ENCODE results near the gene TTLL11. TPM values are rescaled to one million over a fixed set of nuclear protein-coding genes. Genes with fewer than 3 reads are reported as not detected.

The TTLL11 gene
- total RNA-seq, 1 experiment from 2014 or later: 1.5 TPM

GRCh38 chr9:122130837-122131236, 37.7 kb upstream of the TTLL11 start:
- no peak overlapping the region for H2BK5ac ChIP-seq (ENCODE audit: insufficient read length, low read length)
- no peak overlapping the region for H3K23ac ChIP-seq (ENCODE audit: insufficient read length, low read depth, low read length)
- no peak overlapping the region for H2AFZ ChIP-seq (ENCODE audit: low read length)
- Mint-ChIP-seq H3K9me3 (no peaks in the 10 kb centered on the region; a peak in 1 of 5 replicates), H3K27ac (no peak overlapping the region; a peak in 1 of 7 replicates), H3K4me3 (no peak overlapping the region), H3K27me3 (ENCODE audit: low read depth) (peaks cover 61% of the 10 kb centered on the region), H3K4me1 (peaks cover 51 to 57% of the 10 kb centered on the region in 2 experiments), H3K36me3 (ENCODE audit: insufficient read depth in 1 of 3, low read depth in 3 of 3) (no peaks in the 10 kb centered on the region)
- no peak for TF ChIP-seq CTCF (conservative IDR thresholded peaks at IDR 0.05)
- H3K23me2 ChIP-seq (ENCODE audit: insufficient read length, low read depth, low read length, poor library complexity, severe bottlenecking): peaks cover 8% of the 10 kb centered on the region
- H2BK120ac ChIP-seq (ENCODE audit: low read depth, low read length, poor library complexity, severe bottlenecking): no peak overlapping the region
- no peaks in the 10 kb centered on the region for H3K79me1 ChIP-seq (ENCODE audit: insufficient read depth, low read depth, low read length, poor library complexity, severe bottlenecking)
- H3K4me1 ChIP-seq (ENCODE audit: insufficient read depth, low read length): peaks cover 8% of the 10 kb centered on the region; the same call in 1 of the 2 replicates
- H3T11ph ChIP-seq (ENCODE audit: low read length): no peak overlapping the region
- H4K5ac ChIP-seq (ENCODE audit: insufficient read length, low read depth, low read length): no peak overlapping the region
- no peak overlapping the region for H2BK15ac ChIP-seq (ENCODE audit: low read depth, low read length)
- H3K27ac ChIP-seq (ENCODE audit: insufficient read length, low read depth, low read length): no peak overlapping the region
- DNase-seq: no peak
- no peak overlapping the region for H3K4me2 ChIP-seq (ENCODE audit: insufficient read depth, insufficient read length, low read length)
- no peak overlapping the region for H3K18ac ChIP-seq (ENCODE audit: insufficient read length, low read depth, low read length)
- no peak overlapping the region for H2BK12ac ChIP-seq (ENCODE audit: insufficient read length, low read depth, low read length)
- H4K8ac ChIP-seq (replicated peaks; ENCODE audit: insufficient read length, low read depth, low read length): no peak overlapping the region
- no peak overlapping the region for H3K56ac ChIP-seq (ENCODE audit: insufficient read length, low read depth, low read length)
- no peaks in the 10 kb centered on the region for H3K79me2 ChIP-seq (ENCODE audit: insufficient read depth, low read length)
- no peak overlapping the region for H4K91ac ChIP-seq (ENCODE audit: insufficient read length, low read depth, low read length)
- H3K9ac ChIP-seq (ENCODE audit: extremely low read depth, insufficient read length, low read length): no peak overlapping the region
- WGBS (ENCODE audit: extremely low coverage, insufficient read length, low lambda C conversion rate): no CpG with 5 or more reads among the region's 4 CpGs
- H2AK5ac ChIP-seq (ENCODE audit: insufficient read length, low read length): no peak overlapping the region
- H3K4ac ChIP-seq (ENCODE audit: low read depth, low read length): no peak overlapping the region
- peaks cover under 1% of the 10 kb centered on the region; the same call in 1 of the 2 replicates for H3K27me3 ChIP-seq (ENCODE audit: insufficient read depth, low read length)
- no peaks in the 10 kb centered on the region for H3K9me3 ChIP-seq (ENCODE audit: control insufficient read depth, low read depth, low read length)
- no peaks in the 10 kb centered on the region for H4K20me1 ChIP-seq (ENCODE audit: control insufficient read depth, insufficient read depth, insufficient read length)
- no peak overlapping the region for H3K14ac ChIP-seq (ENCODE audit: insufficient read depth, low read length)
- H2BK20ac ChIP-seq (ENCODE audit: low read depth, low read length, poor library complexity, severe bottlenecking): no peak overlapping the region

Data from H9 (cell line).